Prostate gland (tissue), 2 donors: ENCODE measurements around the gene ZBTB11. TPM values are rescaled to one million over a fixed set of nuclear protein-coding genes. Genes with fewer than 3 reads are reported as not detected.

ENCODE experiments used
- DNase-seq: peaks from one replicate; pipeline ENCODE4 v3.0.0-alpha.2; 2019; ENCODE audit warnings: low spot score
- H3K27ac ChIP-seq, 2 donors: fragments of 200-600 bp; sonication (generic); 2 replicates each; pipeline ENCODE4 v1.5.1; 2017 to 2019
- H3K27me3 ChIP-seq: fragments of 200-600 bp; sonication (generic); replicated peaks from 2 replicates; pipeline ENCODE4 v1.5.1; 2019; ENCODE audit not compliant: insufficient read depth
- H3K36me3 ChIP-seq, 2 donors: fragments of 200-600 bp; sonication (generic); 1 replicate in 1 of 2; 2 replicates in 1 of 2; pipeline versions ENCODE4 v1.5.1 to v1.8.1; 2017 to 2019
- H3K4me1 ChIP-seq: fragments of 200-600 bp; sonication (generic); replicated peaks from 2 replicates; pipeline ENCODE4 v1.5.1; 2019
- H3K4me3 ChIP-seq, 2 donors: fragments of 200-600 bp; sonication (generic); 2 replicates each; pipeline ENCODE4 v1.5.1; 2017 to 2019
- H3K9me3 ChIP-seq: fragments of 200-600 bp; sonication (generic); 2 replicates; pipeline ENCODE4 v1.5.1; 2017
- POLR2A ChIP-seq: fragments of 450-650 bp; IDR thresholded peaks from one replicate; pipeline ENCODE4 v1.6.1; 2016; ENCODE audit warnings: antibody characterized with exemption, mild to moderate bottlenecking
- POLR2AphosphoS5 ChIP-seq: sonication (generic); formaldehyde crosslinking; IDR thresholded peaks from one replicate; pipeline ENCODE4 v1.6.1; 2017; ENCODE audit warnings: antibody characterized with exemption
- WGBS: methylation state at CpG from one replicate; pipeline ENCODE4 v1.1.5; 2018; 5-methylcytosine and 5-hydroxymethylcytosine counted together
- intact Hi-C: fragments of 100-400 bp; cut with DNase I; formaldehyde crosslinking; loops from one replicate; pipeline ENCODE4 v1.14.2; 2022
- small RNA-seq, 2 donors: library from RNA; depleted of rRNA; stranded (forward); fragments of <200 nt; gene quantifications; one replicate each; pipeline ENCODE3, GENCODE V24; 2016
- total RNA-seq, 2 donors: library from RNA; depleted of rRNA; stranded (reverse); fragments of >200 nt; gene quantifications; one replicate each; pipeline ENCODE4 v1.1.0, GENCODE V29; 2016
- TF ChIP-seq, protein P1 (sequence below), 4 experiments: fragments of 200-600 bp in 2 of 4; fragments of 450-650 bp in 2 of 4; sonication (generic) in 2 of 4; IDR thresholded peaks; 1 replicate in 3 of 4; 2 replicates in 1 of 4; pipeline ENCODE4 v1.5.1; 2016 to 2019; ENCODE audit warnings: antibody characterized with exemption in 4 of 4, mild to moderate bottlenecking in 2 of 4, moderate library complexity in 2 of 4

ZBTB11 gene
- total RNA-seq, 2 donors from 2014 or later = 20.5 to 21.2 TPM

GRCh38 chr3:101603184-101603583 lies 73.7 kb downstream of the ZBTB11 start:
- Histone ChIP-seq H3K4me1 (no peaks in the 10 kb centered on the region), H3K36me3 (no peaks in the 10 kb centered on the region), H3K4me3 (no peak overlapping the region), H3K9me3 (no peaks in the 10 kb centered on the region), H3K27ac (no peak overlapping the region), H3K27me3 (no peaks in the 10 kb centered on the region)
- 84% methylated on average over 1 of the region's 1 CpG for WGBS
- intact Hi-C loops = no loop called here
- TF ChIP-seq POLR2AphosphoS5 = no peak
- no peak for TF ChIP-seq POLR2A
- TF ChIP-seq, protein P1, sequence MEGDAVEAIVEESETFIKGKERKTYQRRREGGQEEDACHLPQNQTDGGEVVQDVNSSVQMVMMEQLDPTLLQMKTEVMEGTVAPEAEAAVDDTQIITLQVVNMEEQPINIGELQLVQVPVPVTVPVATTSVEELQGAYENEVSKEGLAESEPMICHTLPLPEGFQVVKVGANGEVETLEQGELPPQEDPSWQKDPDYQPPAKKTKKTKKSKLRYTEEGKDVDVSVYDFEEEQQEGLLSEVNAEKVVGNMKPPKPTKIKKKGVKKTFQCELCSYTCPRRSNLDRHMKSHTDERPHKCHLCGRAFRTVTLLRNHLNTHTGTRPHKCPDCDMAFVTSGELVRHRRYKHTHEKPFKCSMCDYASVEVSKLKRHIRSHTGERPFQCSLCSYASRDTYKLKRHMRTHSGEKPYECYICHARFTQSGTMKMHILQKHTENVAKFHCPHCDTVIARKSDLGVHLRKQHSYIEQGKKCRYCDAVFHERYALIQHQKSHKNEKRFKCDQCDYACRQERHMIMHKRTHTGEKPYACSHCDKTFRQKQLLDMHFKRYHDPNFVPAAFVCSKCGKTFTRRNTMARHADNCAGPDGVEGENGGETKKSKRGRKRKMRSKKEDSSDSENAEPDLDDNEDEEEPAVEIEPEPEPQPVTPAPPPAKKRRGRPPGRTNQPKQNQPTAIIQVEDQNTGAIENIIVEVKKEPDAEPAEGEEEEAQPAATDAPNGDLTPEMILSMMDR (IDR thresholded peaks at IDR 0.05) = no peak
- no peak for DNase-seq

GRCh38 chr3:101602731-101603130 lies 74.2 kb downstream of the ZBTB11 start:
- WGBS = 84% methylated on average over 3 of the region's 3 CpGs
- H3K27me3 ChIP-seq = no peaks in the 10 kb centered on the region
- intact Hi-C loops = no loop called here

More at GRCh38 chr3:101602731-101603130, 74.2 kb downstream of the ZBTB11 start:
- no peaks in the 10 kb centered on the region for H3K4me1 ChIP-seq
- TF ChIP-seq, protein P1 (IDR thresholded peaks at IDR 0.05) = no peak
- TF ChIP-seq POLR2A (no peak), POLR2AphosphoS5 (no peak)
- H3K9me3 ChIP-seq = no peaks in the 10 kb centered on the region
- H3K4me3 ChIP-seq = no peak overlapping the region
- H3K27ac ChIP-seq = no peak overlapping the region
- DNase-seq = no peak
- H3K36me3 ChIP-seq = no peaks in the 10 kb centered on the region

Small RNAs within 50 kb of the gene (small RNA-seq; reads per million reads assigned to genes)
- 0 reads per million in 2 donors for gene RF00019
- 0 reads per million in 2 donors for gene RNU6-1256P
- gene RNY1P12 = 0.40 to 0.56 reads per million in 2 donors

Other genes with a start within 250 kb of the ZBTB11 start
- gene SENP7, start 163.9 kb downstream of the ZBTB11 start, total RNA-seq = 10 to 100 TPM; 16.4 to 22.7 TPM
- 10 to 100 TPM; 13.7 to 13.9 TPM for gene TRMT10C, start 115.3 kb downstream of the ZBTB11 start, total RNA-seq
- 10 to 100 TPM; 59.2 to 92.9 TPM for gene PCNP, start 103.0 kb downstream of the ZBTB11 start, total RNA-seq
- gene RPL24, start 9.6 kb upstream of the ZBTB11 start, total RNA-seq = 1,000 to 10,000 TPM in 1 of 2 donors, 100 to 1,000 TPM in 1; 839 to 1,589 TPM
- 10 to 100 TPM in 1 of 2 donors, 1 to 10 TPM in 1; 5.5 to 14.7 TPM for gene CEP97, start 47.5 kb upstream of the ZBTB11 start, total RNA-seq
- gene NXPE3, start 102.1 kb upstream of the ZBTB11 start, total RNA-seq = 10 to 100 TPM in 1 of 2 donors, 1 to 10 TPM in 1; 7.8 to 14.1 TPM
- gene NFKBIZ, start 172.4 kb upstream of the ZBTB11 start, total RNA-seq = 10 to 100 TPM; 25.7 to 38.3 TPM